HCT116 (cell line): Measurements from ENCODE around the gene TAF1B.

ENCODE experiments used
- MAX ChIP-seq: IDR thresholded peaks from 2 replicates; pipeline ENCODE4 v1.6.1; 2012
- POLR2A ChIP-seq: IDR thresholded peaks from 2 replicates; pipeline ENCODE4 v1.7.0; 2011; ENCODE audit warnings: borderline replicate concordance; ENCODE audit not compliant: insufficient read depth, insufficient read length; ENCODE audit errors: extremely low read depth
- POLR2AphosphoS5 ChIP-seq: IDR thresholded peaks from 2 replicates; pipeline ENCODE4 v1.6.1; 2011; ENCODE audit warnings: mild to moderate bottlenecking, low read depth, low read length, moderate library complexity
- TF ChIP-seq, protein P1 (sequence below), 3 experiments: fragments of 200-600 bp in 1 of 3; sonication (generic) in 1 of 3; IDR thresholded peaks in 2 of 3; conservative IDR thresholded peaks in 1 of 3; 2 replicates each; pipeline ENCODE4 v1.5.1; 2012 to 2017; ENCODE audit warnings: low read depth in 2 of 3, low read length in 2 of 3, antibody characterized with exemption in 1 of 3, borderline replicate concordance in 1 of 3, control low read depth in 1 of 3, mild to moderate bottlenecking in 1 of 3, mixed read lengths in 1 of 3, mixed run types in 1 of 3, moderate library complexity in 1 of 3; ENCODE audit not compliant: insufficient read depth in 1 of 3

DNA sequence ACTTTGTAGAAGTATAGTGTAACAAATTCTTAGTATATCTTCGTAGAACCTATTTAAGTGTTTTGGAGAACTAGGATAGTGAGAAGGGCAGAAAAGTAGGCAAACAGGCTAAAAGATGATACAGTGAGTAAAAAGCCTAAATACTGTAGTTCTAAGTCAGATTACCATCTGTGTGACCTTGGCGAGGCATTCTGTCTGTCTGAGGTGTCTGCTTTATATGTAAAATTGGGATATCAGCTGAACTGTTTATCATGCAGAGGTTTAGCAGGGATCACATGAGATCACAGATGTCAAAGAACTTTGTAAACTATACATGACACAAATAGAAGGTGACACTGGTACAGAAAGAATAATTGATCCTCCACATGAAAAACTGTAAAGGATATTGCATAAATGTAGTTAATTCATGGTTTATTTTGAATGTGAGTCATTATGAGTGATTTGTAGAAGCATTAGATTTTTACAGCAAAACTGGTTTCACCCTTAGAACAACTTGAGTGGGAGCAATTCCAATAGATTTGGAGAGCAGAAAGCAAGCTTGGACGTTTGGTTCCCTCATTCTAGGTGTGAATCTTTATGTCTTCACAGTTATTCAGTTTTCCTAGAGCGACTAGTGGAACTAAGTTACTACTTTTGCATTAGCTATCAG, 41.9 kb downstream of the TAF1B start:
- no peak for TF ChIP-seq POLR2AphosphoS5
- TF ChIP-seq POLR2A = no peak
- TF ChIP-seq, protein P1, sequence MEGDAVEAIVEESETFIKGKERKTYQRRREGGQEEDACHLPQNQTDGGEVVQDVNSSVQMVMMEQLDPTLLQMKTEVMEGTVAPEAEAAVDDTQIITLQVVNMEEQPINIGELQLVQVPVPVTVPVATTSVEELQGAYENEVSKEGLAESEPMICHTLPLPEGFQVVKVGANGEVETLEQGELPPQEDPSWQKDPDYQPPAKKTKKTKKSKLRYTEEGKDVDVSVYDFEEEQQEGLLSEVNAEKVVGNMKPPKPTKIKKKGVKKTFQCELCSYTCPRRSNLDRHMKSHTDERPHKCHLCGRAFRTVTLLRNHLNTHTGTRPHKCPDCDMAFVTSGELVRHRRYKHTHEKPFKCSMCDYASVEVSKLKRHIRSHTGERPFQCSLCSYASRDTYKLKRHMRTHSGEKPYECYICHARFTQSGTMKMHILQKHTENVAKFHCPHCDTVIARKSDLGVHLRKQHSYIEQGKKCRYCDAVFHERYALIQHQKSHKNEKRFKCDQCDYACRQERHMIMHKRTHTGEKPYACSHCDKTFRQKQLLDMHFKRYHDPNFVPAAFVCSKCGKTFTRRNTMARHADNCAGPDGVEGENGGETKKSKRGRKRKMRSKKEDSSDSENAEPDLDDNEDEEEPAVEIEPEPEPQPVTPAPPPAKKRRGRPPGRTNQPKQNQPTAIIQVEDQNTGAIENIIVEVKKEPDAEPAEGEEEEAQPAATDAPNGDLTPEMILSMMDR (IDR thresholded peaks at IDR 0.05 in 2 of 3, conservative IDR thresholded peaks at IDR 0.05 in 1 of 3; ENCODE audit: borderline replicate concordance in 1 of 3, insufficient read depth in 1 of 3, low read depth in 2 of 3, low read length in 2 of 3) = no peak
- no peak for TF ChIP-seq MAX
